Suprapubic skin (tissue), 3 donors: ENCODE results near the gene HYAL2.

Experiments
- CTCF ChIP-seq, 2 donors: fragments of 200-600 bp in 1 of 2; fragments of 450-650 bp in 1 of 2; sonication (generic) in 1 of 2; IDR thresholded peaks; one replicate each; pipeline ENCODE4 v1.5.1; 2016 to 2019; ENCODE audit warnings: antibody characterized with exemption in 2 of 2, mild to moderate bottlenecking in 1 of 2, moderate library complexity in 1 of 2
- POLR2A ChIP-seq, 2 donors: fragments of 450-650 bp; IDR thresholded peaks; one replicate each; pipeline ENCODE4 v1.6.1; 2017; ENCODE audit warnings: antibody characterized with exemption in 2 of 2, mild to moderate bottlenecking in 2 of 2, moderate library complexity in 2 of 2

- no peak for TF ChIP-seq CTCF (IDR thresholded peaks at IDR 0.05)
- no peak for TF ChIP-seq POLR2A (IDR thresholded peaks at IDR 0.05)
Observed at GRCh38 chr3:50295553-50296431, 26.8 kb downstream of the HYAL2 start.
